ENCODE data around the gene A3GALT2. TPM values are rescaled to one million over a fixed set of nuclear protein-coding genes. Genes with fewer than 3 reads are reported as not detected.

A3GALT2 gene
- total RNA-seq, 1 donor from 2014 or later: not detected

DNA sequence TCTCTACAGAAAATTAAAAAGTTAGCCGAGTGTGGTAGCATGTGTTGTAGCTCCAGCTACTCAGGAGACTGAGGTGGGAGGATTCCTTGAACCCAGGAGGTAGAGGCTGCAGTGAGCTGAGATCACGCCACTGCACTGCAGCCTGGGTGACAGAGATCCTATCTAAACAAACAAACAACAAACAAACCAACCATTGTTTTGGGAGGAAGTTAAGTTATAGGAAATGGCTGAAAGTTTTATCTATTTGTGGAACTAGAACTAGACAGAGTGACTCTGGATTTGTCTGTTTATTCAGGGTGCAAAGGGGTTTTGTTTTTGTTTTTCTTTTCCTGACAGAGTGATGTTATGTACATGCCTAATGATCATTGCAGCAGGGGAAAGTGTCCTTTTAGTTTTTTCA, 33.6 kb downstream of the A3GALT2 start:
- DNase-seq (ENCODE audit: extremely low spot score in 2 of 2): no peak
- Histone ChIP-seq H3K36me3 (peaks cover 0 to 16% of the 10 kb centered on the region in 2 donors), H3K4me1 (peaks cover 20% of the 10 kb centered on the region), H3K27ac (peak overlapping the region; percentile 48), H3K9me3 (no peaks in the 10 kb centered on the region), H3K4me3 (no peak overlapping the region), H3K27me3 (no peaks in the 10 kb centered on the region)
- intact Hi-C loops (cut with DNase I): loop anchor here (10.0 kb wide), 1 partner anchor 177 kb away; no protein-coding TSS in a partner anchor
- TF ChIP-seq, protein P1, sequence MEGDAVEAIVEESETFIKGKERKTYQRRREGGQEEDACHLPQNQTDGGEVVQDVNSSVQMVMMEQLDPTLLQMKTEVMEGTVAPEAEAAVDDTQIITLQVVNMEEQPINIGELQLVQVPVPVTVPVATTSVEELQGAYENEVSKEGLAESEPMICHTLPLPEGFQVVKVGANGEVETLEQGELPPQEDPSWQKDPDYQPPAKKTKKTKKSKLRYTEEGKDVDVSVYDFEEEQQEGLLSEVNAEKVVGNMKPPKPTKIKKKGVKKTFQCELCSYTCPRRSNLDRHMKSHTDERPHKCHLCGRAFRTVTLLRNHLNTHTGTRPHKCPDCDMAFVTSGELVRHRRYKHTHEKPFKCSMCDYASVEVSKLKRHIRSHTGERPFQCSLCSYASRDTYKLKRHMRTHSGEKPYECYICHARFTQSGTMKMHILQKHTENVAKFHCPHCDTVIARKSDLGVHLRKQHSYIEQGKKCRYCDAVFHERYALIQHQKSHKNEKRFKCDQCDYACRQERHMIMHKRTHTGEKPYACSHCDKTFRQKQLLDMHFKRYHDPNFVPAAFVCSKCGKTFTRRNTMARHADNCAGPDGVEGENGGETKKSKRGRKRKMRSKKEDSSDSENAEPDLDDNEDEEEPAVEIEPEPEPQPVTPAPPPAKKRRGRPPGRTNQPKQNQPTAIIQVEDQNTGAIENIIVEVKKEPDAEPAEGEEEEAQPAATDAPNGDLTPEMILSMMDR (IDR thresholded peaks at IDR 0.05): no peak
- TF ChIP-seq POLR2AphosphoS5 (IDR thresholded peaks at IDR 0.05; ENCODE audit: insufficient read depth in 1 of 2, low read depth in 1 of 2) (no peak), POLR2A (IDR thresholded peaks at IDR 0.05) (no peak)

- H3K27ac ChIP-seq: peak overlapping the region; percentile 48
- intact Hi-C loops (cut with DNase I): loop anchor here (10.0 kb wide), 1 partner anchor 178 kb away; no protein-coding TSS in a partner anchor
- no peak for TF ChIP-seq POLR2AphosphoS5 (IDR thresholded peaks at IDR 0.05; ENCODE audit: insufficient read depth in 1 of 2, low read depth in 1 of 2)
- TF ChIP-seq, protein P1 (IDR thresholded peaks at IDR 0.05): no peak
- no peak for TF ChIP-seq POLR2A (IDR thresholded peaks at IDR 0.05)
- peaks cover 20% of the 10 kb centered on the region for H3K4me1 ChIP-seq
- H3K9me3 ChIP-seq: no peaks in the 10 kb centered on the region
- no peaks in the 10 kb centered on the region for H3K27me3 ChIP-seq
- no peak for DNase-seq (ENCODE audit: extremely low spot score in 2 of 2)
- H3K4me3 ChIP-seq: no peak overlapping the region
- peaks cover 0 to 23% of the 10 kb centered on the region in 2 donors for H3K36me3 ChIP-seq
These were observed 34.3 kb downstream of the A3GALT2 start for GRCh38 chr1:33286451-33287185.

DNA sequence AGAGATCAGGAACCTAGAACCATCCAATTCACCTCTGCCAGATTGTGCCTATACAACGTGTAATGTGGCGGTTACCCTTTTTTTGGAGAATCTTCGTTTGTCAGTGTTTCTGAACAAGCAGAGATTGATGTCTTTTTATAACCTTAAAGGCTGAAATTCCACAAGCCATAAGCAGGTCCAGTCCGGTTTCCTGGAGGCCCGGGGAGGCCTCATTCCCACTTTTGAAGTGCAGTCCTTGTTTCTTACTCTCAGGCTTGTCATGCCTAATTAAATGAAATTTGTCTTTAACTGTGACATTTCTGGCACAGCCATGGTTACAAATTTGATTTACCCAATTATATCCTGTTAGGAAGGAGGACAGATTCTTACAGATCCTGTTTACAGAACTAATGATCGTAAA, 36.8 kb downstream of the A3GALT2 start:
- TF ChIP-seq, protein P1 (IDR thresholded peaks at IDR 0.05): no peak
- TF ChIP-seq POLR2A (IDR thresholded peaks at IDR 0.05): no peak
- TF ChIP-seq POLR2AphosphoS5 (IDR thresholded peaks at IDR 0.05; ENCODE audit: insufficient read depth in 1 of 2, low read depth in 1 of 2): no peak
- DNase-seq (ENCODE audit: extremely low spot score in 2 of 2): no peak
- Histone ChIP-seq H3K4me3 (no peak overlapping the region), H3K36me3 (peaks cover 0 to 42% of the 10 kb centered on the region in 2 donors), H3K27ac (no peak overlapping the region), H3K27me3 (no peaks in the 10 kb centered on the region), H3K9me3 (no peaks in the 10 kb centered on the region), H3K4me1 (peaks cover 17% of the 10 kb centered on the region)
- intact Hi-C loops (cut with DNase I): loop anchor here (10.0 kb wide), 1 partner anchor 181 kb away; no protein-coding TSS in a partner anchor

DNA sequence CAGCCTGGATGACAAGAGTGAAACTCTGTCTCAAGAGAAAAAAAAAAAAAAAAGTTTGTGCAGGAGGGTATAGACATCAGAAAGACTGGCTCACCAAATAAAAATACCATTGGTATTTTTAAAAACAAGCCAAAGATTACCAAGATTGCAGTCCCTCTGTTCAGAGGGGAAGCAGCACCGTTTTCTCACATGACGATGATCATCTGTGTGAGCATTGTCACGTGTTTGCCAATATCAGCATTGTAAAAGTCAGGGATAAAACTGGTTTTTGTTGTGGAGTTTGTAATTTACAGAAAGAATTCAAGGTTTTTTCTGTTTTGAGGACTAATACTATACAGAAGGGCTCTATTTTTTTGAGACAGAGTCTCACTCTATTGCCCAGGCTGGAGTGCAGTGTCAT, 38.1 kb downstream of the A3GALT2 start:
- Histone ChIP-seq H3K4me1 (peaks cover 14% of the 10 kb centered on the region), H3K4me3 (no peak overlapping the region), H3K27me3 (no peaks in the 10 kb centered on the region), H3K27ac (no peak overlapping the region), H3K9me3 (no peaks in the 10 kb centered on the region), H3K36me3 (peaks cover 0 to 44% of the 10 kb centered on the region in 2 donors)
- intact Hi-C loops (cut with DNase I): loop anchor here (10.0 kb wide), 1 partner anchor 182 kb away; no protein-coding TSS in a partner anchor
- TF ChIP-seq, protein P1 (IDR thresholded peaks at IDR 0.05): no peak
- TF ChIP-seq POLR2A (IDR thresholded peaks at IDR 0.05) (no peak), POLR2AphosphoS5 (IDR thresholded peaks at IDR 0.05; ENCODE audit: insufficient read depth in 1 of 2, low read depth in 1 of 2) (no peak)
- no peak for DNase-seq (ENCODE audit: extremely low spot score in 2 of 2)

Measured in vagina (tissue), 2 donors.